BJ (cell line): ENCODE data around the gene ERH. TPM values are rescaled to one million over a fixed set of nuclear protein-coding genes. Genes with fewer than 3 reads are reported as not detected.
"Not testable (repeated sequence)": the region's sequence is repeated elsewhere in the genome, so short reads cannot be mapped to it uniquely, and the experiment has no call there.

Source experiments
- CTCF ChIA-PET: fragments of 350-600 bp; formaldehyde crosslinking; extraction: SDS; loops from one replicate; lab custom pipeline; 2021; ENCODE audit warnings: antibody characterized with exemption, inconsistent platforms; lab: Yijun Ruan, JAX
- POLR2A ChIA-PET: fragments of 300-600 bp; sonication (Branson Sonifier 250); formaldehyde crosslinking; extraction: SDS; loops from one replicate; lab custom pipeline; 2021; ENCODE audit warnings: antibody characterized with exemption; lab: Charles Lee
- DNase-seq: peaks from one replicate; pipeline ENCODE4 v3.0.0-alpha.2; 2011; ENCODE audit warnings: low read depth
- H3K27me3 ChIP-seq: 2 replicates; pipeline ENCODE4 v1.6.0; 2011; ENCODE audit warnings: low read length; ENCODE audit not compliant: control insufficient read depth, insufficient read depth
- H3K36me3 ChIP-seq: 2 replicates; pipeline ENCODE4 v1.5.1; 2011; ENCODE audit warnings: low read length; ENCODE audit not compliant: control insufficient read depth, insufficient read depth
- H3K4me3 ChIP-seq: 2 replicates; pipeline ENCODE4 v1.5.1; 2011; ENCODE audit warnings: low read depth, mild to moderate bottlenecking, control low read depth, low read length
- CTCF ChIP-seq: IDR thresholded peaks from 2 replicates; pipeline ENCODE4 v1.5.1; 2011; ENCODE audit warnings: low read depth, mild to moderate bottlenecking, control low read depth, inconsistent platforms, low read length, moderate library complexity; ENCODE audit not compliant: insufficient read depth
- polyA plus RNA-seq: library from polyadenylated mRNA; depleted of rRNA; stranded (reverse); fragments of >200 nt; gene quantifications from 2 replicates; pipeline ENCODE4 v1.2.3, GENCODE V29; 2011

The ERH gene
- polyA plus RNA-seq, 1 experiment = 43.1 TPM

GRCh38 chr14:69399750-69400149 lies 1.7 kb upstream of the ERH start:
- CTCF ChIA-PET = interaction anchor here (2.7 kb wide), 1 partner anchor 60 kb away, joined by 13 read pairs; no protein-coding TSS in a partner anchor
- DNase-seq = no peak
- POLR2A ChIA-PET = no interaction called here
- Histone ChIP-seq H3K4me3 (peak overlapping the region; percentile 99), H3K27me3 (no peaks in the 10 kb centered on the region), H3K36me3 (peaks cover 5% of the 10 kb centered on the region)
- TF ChIP-seq CTCF = no peak

GRCh38 chr14:69398818-69399210 lies 715 bp upstream of the ERH start:
- ChIA-PET CTCF (interaction anchor here (1.0 to 2.7 kb wide), 2 partner anchors 12 to 61 kb away, joined by 5 to 13 read pairs; no protein-coding TSS in a partner anchor), POLR2A (no interaction called here)
- no peak for TF ChIP-seq CTCF

GRCh38 chr14:69395929-69396328 lies 2.2 kb downstream of the ERH start:
- H3K4me3 ChIP-seq = no peak overlapping the region
- CTCF ChIA-PET = interaction anchor here (1.3 kb wide), 1 partner anchor 149 kb away, joined by 3 read pairs; no protein-coding TSS in a partner anchor

More at GRCh38 chr14:69398818-69399210, 715 bp upstream of the ERH start:
- no peak for DNase-seq
- Histone ChIP-seq H3K27me3 (no peaks in the 10 kb centered on the region), H3K4me3 (peak overlapping the region; percentile 99), H3K36me3 (peaks cover 6% of the 10 kb centered on the region)

GRCh38 chr14:69392481-69392880 lies 5.6 kb downstream of the ERH start:
- DNase-seq = no peak
- H3K36me3 ChIP-seq = peaks cover 22% of the 10 kb centered on the region
- TF ChIP-seq CTCF = no peak
- H3K27me3 ChIP-seq = no peaks in the 10 kb centered on the region
- H3K4me3 ChIP-seq = no peak overlapping the region
- CTCF ChIA-PET = no interaction called here
- POLR2A ChIA-PET = interaction anchor here (0.5 kb wide), 1 partner anchor 26 kb away, joined by 3 read pairs; no protein-coding TSS in a partner anchor

More at GRCh38 chr14:69395929-69396328, 2.2 kb downstream of the ERH start:
- DNase-seq = no peak
- POLR2A ChIA-PET = no interaction called here
- Histone ChIP-seq H3K36me3 (peaks cover 20% of the 10 kb centered on the region), H3K27me3 (no peaks in the 10 kb centered on the region)
- TF ChIP-seq CTCF = no peak

GRCh38 chr14:69391400-69391799 lies 6.7 kb downstream of the ERH start:
- H3K27me3 ChIP-seq, CTCF ChIA-PET, H3K4me3 ChIP-seq, POLR2A ChIA-PET, DNase-seq: not testable (repeated sequence)
- H3K36me3 ChIP-seq = peaks cover 22% of the 10 kb centered on the region

GRCh38 chr14:69387311-69387710 lies 10.8 kb downstream of the ERH start:
- H3K36me3 ChIP-seq = peaks cover 16% of the 10 kb centered on the region
- DNase-seq = no peak
- ChIA-PET POLR2A (no interaction called here), CTCF (interaction anchor here (0.6 to 1.6 kb wide), 4 partner anchors 11 to 1930 kb away, joined by 3 to 5 read pairs (median 3); partner anchors contain the start of genes ERH and SLC39A9)
- no peak for TF ChIP-seq CTCF
- H3K27me3 ChIP-seq = no peaks in the 10 kb centered on the region
- no peak overlapping the region for H3K4me3 ChIP-seq
